IMR-90 (cell line): ENCODE data around the gene GALNT17. TPM values are rescaled to one million over a fixed set of nuclear protein-coding genes. Genes with fewer than 3 reads are reported as not detected.
"Not testable (repeated sequence)": the region's sequence is repeated elsewhere in the genome, so short reads cannot be mapped to it uniquely, and the experiment has no call there.

Source experiments
- ATAC-seq: fragments of 200-7000 bp; cut with Tn5 transposase; 2 replicates; pipeline ENCODE4 v1.9.1; 2020; ENCODE audit warnings: low read depth, mild to moderate bottlenecking, moderate library complexity
- BruUV-seq: library from RNA; stranded (reverse); fragments of 400-500 nt; replicated peaks from 2 replicates; lab custom pipeline; 2021; lab: Mats Ljungman, UMichigan
- CTCF ChIA-PET: fragments of 300-600 bp; formaldehyde crosslinking; extraction: SDS; loops from one replicate; lab custom pipeline; 2021; ENCODE audit warnings: antibody characterized with exemption; lab: Yijun Ruan, JAX
- POLR2A ChIA-PET: fragments of 300-600 bp; sonication (Branson Sonifier 250); formaldehyde crosslinking; loops from one replicate; lab custom pipeline; 2022; ENCODE audit warnings: antibody characterized with exemption; ENCODE audit not compliant: unreplicated experiment; lab: Charles Lee
- DNase-seq: peaks from one replicate; pipeline ENCODE4 v3.0.0; 2013
- H2AFZ ChIP-seq: replicated peaks from 2 replicates; pipeline ENCODE3; 2013; ENCODE audit warnings: low read length, mild to moderate bottlenecking; ENCODE audit not compliant: poor library complexity
- H2AK5ac ChIP-seq: 2 replicates; pipeline ENCODE4 v1.6.1; 2013; ENCODE audit warnings: low read depth, low read length, inconsistent platforms
- H2AK9ac ChIP-seq: replicated peaks from 2 replicates; pipeline ENCODE3; 2013; ENCODE audit warnings: mild to moderate bottlenecking, low read depth, low read length, moderate library complexity; ENCODE audit not compliant: poor library complexity
- H2BK120ac ChIP-seq: 2 replicates; pipeline ENCODE4 v1.6.1; 2013; ENCODE audit warnings: low read depth, low read length, inconsistent platforms
- H2BK15ac ChIP-seq: 3 replicates; pipeline ENCODE4 v1.6.1; 2013; ENCODE audit warnings: low read depth, low read length, inconsistent platforms
- H2BK20ac ChIP-seq: 2 replicates; pipeline ENCODE4 v1.6.1; 2013; ENCODE audit warnings: low read depth, mild to moderate bottlenecking, inconsistent platforms, low read length, moderate library complexity
- H2BK5ac ChIP-seq: 2 replicates; pipeline ENCODE4 v1.6.1; 2013; ENCODE audit warnings: mild to moderate bottlenecking, low read depth, low read length, inconsistent platforms; ENCODE audit not compliant: poor library complexity, severe bottlenecking
- H3K14ac ChIP-seq: replicated peaks from 2 replicates; pipeline ENCODE4 v1.6.1; 2013; ENCODE audit warnings: low read depth, low read length, inconsistent platforms
- H3K18ac ChIP-seq: 2 replicates; pipeline ENCODE4 v1.6.1; 2013; ENCODE audit warnings: low read depth, low read length, control low read depth
- H3K23ac ChIP-seq: 2 replicates; pipeline ENCODE4 v1.6.1; 2013; ENCODE audit warnings: low read depth, low read length, inconsistent platforms
- H3K27ac ChIP-seq: 2 replicates; pipeline ENCODE4 v1.5.1; 2013; ENCODE audit warnings: mild to moderate bottlenecking, control low read depth, low read length; ENCODE audit not compliant: insufficient read depth
- H3K27me3 ChIP-seq: 2 replicates; pipeline ENCODE4 v1.6.1; 2013; ENCODE audit warnings: low read length; ENCODE audit not compliant: control insufficient read depth, insufficient read depth
- H3K36me3 ChIP-seq: 2 replicates; pipeline ENCODE4 v1.6.1; 2013; ENCODE audit warnings: low read length, mixed read lengths; ENCODE audit not compliant: control insufficient read depth, insufficient read depth
- H3K4ac ChIP-seq: 2 replicates; pipeline ENCODE4 v1.6.1; 2013; ENCODE audit warnings: low read depth, low read length, inconsistent platforms
- H3K4me1 ChIP-seq: 2 replicates; pipeline ENCODE4 v1.6.1; 2013; ENCODE audit warnings: low read length, mixed read lengths; ENCODE audit not compliant: control insufficient read depth, insufficient read depth
- H3K4me2 ChIP-seq: 2 replicates; pipeline ENCODE4 v1.6.1; 2013; ENCODE audit warnings: low read depth, mild to moderate bottlenecking, control low read depth, low read length, moderate library complexity
- H3K4me3 ChIP-seq: 2 replicates; pipeline ENCODE4 v1.5.1; 2013; ENCODE audit warnings: low read depth, mild to moderate bottlenecking, control low read depth, low read length, moderate library complexity; ENCODE audit not compliant: insufficient read depth
- H3K56ac ChIP-seq: 2 replicates; pipeline ENCODE4 v1.6.1; 2013; ENCODE audit warnings: low read length, inconsistent platforms; ENCODE audit not compliant: insufficient read depth; ENCODE audit errors: extremely low read depth
- H3K79me1 ChIP-seq, 2 experiments: 2 replicates each; pipeline ENCODE4 v1.6.1; 2013; ENCODE audit warnings: low read length in 2 of 2, inconsistent platforms in 1 of 2, low read depth in 1 of 2
- H3K9ac ChIP-seq: 2 replicates; pipeline ENCODE4 v1.6.1; 2013; ENCODE audit warnings: low read depth, low read length, control low read depth
- H3K9me1 ChIP-seq: 2 replicates; pipeline ENCODE4 v1.6.1; 2013; ENCODE audit warnings: low read length, inconsistent platforms; ENCODE audit not compliant: insufficient read depth
- H3K9me3 ChIP-seq: 2 replicates; pipeline ENCODE4 v1.6.1; 2013; ENCODE audit warnings: low read length; ENCODE audit not compliant: control insufficient read depth, insufficient read depth
- H4K20me1 ChIP-seq: 2 replicates; pipeline ENCODE4 v1.6.1; 2013; ENCODE audit warnings: low read length, inconsistent platforms; ENCODE audit not compliant: insufficient read depth
- H4K5ac ChIP-seq: 2 replicates; pipeline ENCODE4 v1.6.1; 2013; ENCODE audit warnings: mild to moderate bottlenecking, low read depth, low read length, control low read depth
- H4K8ac ChIP-seq, 2 experiments: 2 replicates each; pipeline ENCODE4 v1.6.1; 2013; ENCODE audit warnings: low read depth in 2 of 2, low read length in 2 of 2, control low read depth in 1 of 2, inconsistent platforms in 1 of 2
- H4K91ac ChIP-seq: 2 replicates; pipeline ENCODE4 v1.6.1; 2013; ENCODE audit warnings: low read depth, low read length, inconsistent platforms; ENCODE audit not compliant: insufficient read depth
- WGBS, 2 experiments: methylation state at CpG; one replicate each; pipeline versions ENCODE4 v1.1.5 to v1.1.7; 2013; ENCODE audit warnings: missing lambda C conversion rate in 2 of 2; ENCODE audit not compliant: insufficient read length in 1 of 2; ENCODE audit errors: extremely low coverage in 2 of 2; 5-methylcytosine and 5-hydroxymethylcytosine counted together
- dilution Hi-C: fragments of 300-500 bp; cut with HindIII; formaldehyde crosslinking; loops from one replicate; pipeline ENCODE4 v1.14.3; 2018; ENCODE audit warnings: low sequenced_read_pairs; ENCODE audit not compliant: unreplicated experiment
- in situ Hi-C: fragments of 300-500 bp; cut with MboI; formaldehyde crosslinking; loops from 3 replicates; pipeline ENCODE4 v1.14.3; 2019; ENCODE audit warnings: low sequenced_read_pairs, inconsistent platforms, mixed read lengths
- intact Hi-C: fragments of 100-400 bp; cut with micrococcal nuclease; formaldehyde crosslinking; loops from 2 replicates; pipeline ENCODE4 v1.10.0; 2022
- polyA plus RNA-seq, 3 experiments: library from polyadenylated mRNA; depleted of rRNA; stranded (reverse); fragments of >200 nt; gene quantifications; 2 replicates each; pipeline ENCODE4 v1.2.3, GENCODE V29; 2012; ENCODE audit warnings: low replicate concordance in 1 of 3
- total RNA-seq: library from RNA; depleted of rRNA; stranded (reverse); fragments of >200 nt; gene quantifications from 2 replicates; pipeline ENCODE4 v1.2.3, GENCODE V29; 2012

GALNT17 gene
- total and polyA plus RNA-seq, 2 of the 4 experiments (the other 2 are of a cell fraction), result not detected

DNA sequence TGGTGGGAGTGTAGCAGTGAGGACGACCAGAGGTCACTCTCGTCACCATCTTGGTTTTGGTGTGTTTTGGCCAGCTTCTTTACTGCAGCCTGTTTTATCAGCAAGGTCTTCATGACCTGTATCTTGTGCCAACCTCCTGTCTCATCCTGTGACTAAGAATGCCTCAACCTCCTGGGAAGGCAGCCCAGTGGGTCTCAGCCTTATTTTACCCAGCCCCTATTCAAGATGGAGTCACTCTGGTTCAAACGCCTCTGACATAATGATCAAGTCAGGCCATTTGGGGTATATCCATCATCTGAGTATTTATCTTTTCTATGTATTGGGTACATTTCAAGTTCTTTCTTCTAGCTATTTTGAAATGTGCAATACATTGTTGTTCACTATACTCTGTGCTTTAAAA is 503.9 kb downstream of the GALNT17 start:
- intact Hi-C loops, H3K4me2 ChIP-seq, H3K18ac ChIP-seq, CTCF ChIA-PET, H3K4me3 ChIP-seq, H3K4ac ChIP-seq, H4K20me1 ChIP-seq, H2AFZ ChIP-seq, H2AK5ac ChIP-seq, H3K36me3 ChIP-seq, H2BK5ac ChIP-seq, in situ Hi-C loops, H2BK15ac ChIP-seq, H3K27ac ChIP-seq, H3K9ac ChIP-seq, POLR2A ChIA-PET, H3K23ac ChIP-seq, H2BK120ac ChIP-seq, H2BK20ac ChIP-seq, H2AK9ac ChIP-seq, DNase-seq, BruUV-seq, H4K8ac ChIP-seq, H3K79me1 ChIP-seq, H3K56ac ChIP-seq, H4K5ac ChIP-seq, H3K4me1 ChIP-seq, H3K14ac ChIP-seq, dilution Hi-C loops, H3K9me1 ChIP-seq, ATAC-seq, H4K91ac ChIP-seq, H3K27me3 ChIP-seq: not testable (repeated sequence)
- WGBS, 2 experiments, result 40% methylated on average over 1 of the region's 3 CpGs; no CpG with 5 or more reads in 1 of the 2 experiments
- peaks cover 12% of the 10 kb centered on the region for H3K9me3 ChIP-seq
